A549 (cell line): Measurements from ENCODE around the gene TRIM24.

Source experiments
- CEBPB ChIP-seq, 2 experiments: fragments of >200 bp in 1 of 2; sonication (Bioruptor Twin) in 1 of 2; formaldehyde crosslinking in 1 of 2; IDR thresholded peaks; 2 replicates each; pipeline ENCODE4 v1.6.1; 2012 to 2016
- FOSL2 ChIP-seq, 2 experiments: fragments of 450-650 bp in 1 of 2; fragments of >200 bp in 1 of 2; sonication (Bioruptor Twin) in 1 of 2; formaldehyde crosslinking; IDR thresholded peaks; 2 replicates each; pipeline versions ENCODE4 v1.5.0 to v1.6.1; 2016 to 2020; ENCODE audit warnings: mild to moderate bottlenecking in 1 of 2, moderate library complexity in 1 of 2
- MAZ ChIP-seq: fragments of 150-350 bp; IDR thresholded peaks from 2 replicates; pipeline ENCODE4 v1.6.1; 2014; ENCODE audit warnings: antibody characterized with exemption, low read depth, low read length, borderline replicate concordance
- PHF8 ChIP-seq: fragments of 200-600 bp; sonication (generic); IDR thresholded peaks from 2 replicates; pipeline ENCODE4 v1.6.1; 2016; ENCODE audit warnings: low read depth, mild to moderate bottlenecking, antibody characterized with exemption, moderate library complexity, borderline replicate concordance
- POLR2A ChIP-seq: IDR thresholded peaks from 2 replicates; pipeline ENCODE4 v1.6.1; 2012; ENCODE audit warnings: mild to moderate bottlenecking, low read length
- ZC3H11A ChIP-seq: fragments of 450-650 bp; IDR thresholded peaks from 2 replicates; pipeline ENCODE4 v1.6.1; 2014; ENCODE audit warnings: antibody characterized with exemption, mild to moderate bottlenecking
- TF ChIP-seq, protein P1 (sequence below): fragments of >200 bp; sonication (Bioruptor Twin); formaldehyde crosslinking; IDR thresholded peaks from 3 replicates; pipeline ENCODE4 v1.5.1; 2016
- TF ChIP-seq, protein P2 (sequence below): IDR thresholded peaks from 2 replicates; pipeline ENCODE4 v1.6.1; 2012
- TF ChIP-seq, protein P3 (sequence below): fragments of 200-600 bp; sonication (generic); IDR thresholded peaks from 2 replicates; pipeline ENCODE4 v1.6.1; 2016; ENCODE audit warnings: antibody characterized with exemption, mild to moderate bottlenecking, moderate library complexity

DNA sequence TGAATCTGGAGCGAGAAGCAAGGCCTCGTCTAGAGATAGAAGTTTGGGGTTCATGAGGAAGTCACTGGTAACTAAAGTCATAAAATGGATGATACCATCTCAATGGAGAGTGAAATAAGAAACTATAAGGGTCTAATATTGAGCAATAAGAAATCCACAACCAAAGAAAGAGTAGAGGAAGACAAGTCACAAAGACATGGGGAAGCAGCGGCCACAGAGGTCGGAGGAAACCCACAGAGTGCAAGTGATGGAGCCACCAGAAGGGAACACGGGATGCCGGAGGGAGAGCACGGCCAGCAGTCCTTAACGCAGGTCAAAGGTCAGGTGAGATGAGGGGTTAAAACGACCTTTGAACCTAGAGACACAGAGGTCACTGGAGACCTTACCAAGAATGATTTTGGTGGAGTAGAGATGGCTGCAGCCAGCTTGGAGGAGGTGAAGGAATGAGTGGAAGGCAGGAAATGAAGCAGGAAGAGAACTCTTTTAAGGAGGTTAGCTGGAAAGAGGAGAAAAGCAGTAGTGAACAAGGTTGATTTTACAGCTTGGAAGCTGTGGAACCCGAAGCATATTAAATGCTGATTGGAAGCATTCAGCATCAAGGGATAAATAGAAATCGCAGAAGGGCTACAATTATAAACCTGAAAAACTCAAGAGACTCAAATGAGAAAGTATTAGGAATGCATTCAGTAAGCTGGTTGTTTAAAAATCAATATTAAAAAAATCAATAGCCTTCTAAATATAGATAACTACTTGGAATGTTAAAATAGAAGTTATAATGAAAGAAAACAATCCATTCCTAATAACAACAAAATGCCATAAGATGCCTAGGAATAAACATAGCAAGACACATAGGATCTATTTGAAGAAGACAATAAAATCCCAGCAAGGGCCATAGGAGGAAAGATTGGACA is 147.4 kb downstream of the TRIM24 start:
- TF ChIP-seq ZC3H11A (no peak), FOSL2 (IDR thresholded peaks at IDR 0.05) (no peak), FOSL2 (CRISPR knock-in tag; IDR thresholded peaks at IDR 0.05) (no peak), MAZ (no peak), PHF8 (no peak), POLR2A (no peak), CEBPB (IDR thresholded peaks at IDR 0.05) (no peak)
- TF ChIP-seq, protein P1, sequence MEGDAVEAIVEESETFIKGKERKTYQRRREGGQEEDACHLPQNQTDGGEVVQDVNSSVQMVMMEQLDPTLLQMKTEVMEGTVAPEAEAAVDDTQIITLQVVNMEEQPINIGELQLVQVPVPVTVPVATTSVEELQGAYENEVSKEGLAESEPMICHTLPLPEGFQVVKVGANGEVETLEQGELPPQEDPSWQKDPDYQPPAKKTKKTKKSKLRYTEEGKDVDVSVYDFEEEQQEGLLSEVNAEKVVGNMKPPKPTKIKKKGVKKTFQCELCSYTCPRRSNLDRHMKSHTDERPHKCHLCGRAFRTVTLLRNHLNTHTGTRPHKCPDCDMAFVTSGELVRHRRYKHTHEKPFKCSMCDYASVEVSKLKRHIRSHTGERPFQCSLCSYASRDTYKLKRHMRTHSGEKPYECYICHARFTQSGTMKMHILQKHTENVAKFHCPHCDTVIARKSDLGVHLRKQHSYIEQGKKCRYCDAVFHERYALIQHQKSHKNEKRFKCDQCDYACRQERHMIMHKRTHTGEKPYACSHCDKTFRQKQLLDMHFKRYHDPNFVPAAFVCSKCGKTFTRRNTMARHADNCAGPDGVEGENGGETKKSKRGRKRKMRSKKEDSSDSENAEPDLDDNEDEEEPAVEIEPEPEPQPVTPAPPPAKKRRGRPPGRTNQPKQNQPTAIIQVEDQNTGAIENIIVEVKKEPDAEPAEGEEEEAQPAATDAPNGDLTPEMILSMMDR = no peak
- TF ChIP-seq, protein P2, sequence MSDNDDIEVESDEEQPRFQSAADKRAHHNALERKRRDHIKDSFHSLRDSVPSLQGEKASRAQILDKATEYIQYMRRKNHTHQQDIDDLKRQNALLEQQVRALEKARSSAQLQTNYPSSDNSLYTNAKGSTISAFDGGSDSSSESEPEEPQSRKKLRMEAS = no peak
- TF ChIP-seq, protein P3, sequence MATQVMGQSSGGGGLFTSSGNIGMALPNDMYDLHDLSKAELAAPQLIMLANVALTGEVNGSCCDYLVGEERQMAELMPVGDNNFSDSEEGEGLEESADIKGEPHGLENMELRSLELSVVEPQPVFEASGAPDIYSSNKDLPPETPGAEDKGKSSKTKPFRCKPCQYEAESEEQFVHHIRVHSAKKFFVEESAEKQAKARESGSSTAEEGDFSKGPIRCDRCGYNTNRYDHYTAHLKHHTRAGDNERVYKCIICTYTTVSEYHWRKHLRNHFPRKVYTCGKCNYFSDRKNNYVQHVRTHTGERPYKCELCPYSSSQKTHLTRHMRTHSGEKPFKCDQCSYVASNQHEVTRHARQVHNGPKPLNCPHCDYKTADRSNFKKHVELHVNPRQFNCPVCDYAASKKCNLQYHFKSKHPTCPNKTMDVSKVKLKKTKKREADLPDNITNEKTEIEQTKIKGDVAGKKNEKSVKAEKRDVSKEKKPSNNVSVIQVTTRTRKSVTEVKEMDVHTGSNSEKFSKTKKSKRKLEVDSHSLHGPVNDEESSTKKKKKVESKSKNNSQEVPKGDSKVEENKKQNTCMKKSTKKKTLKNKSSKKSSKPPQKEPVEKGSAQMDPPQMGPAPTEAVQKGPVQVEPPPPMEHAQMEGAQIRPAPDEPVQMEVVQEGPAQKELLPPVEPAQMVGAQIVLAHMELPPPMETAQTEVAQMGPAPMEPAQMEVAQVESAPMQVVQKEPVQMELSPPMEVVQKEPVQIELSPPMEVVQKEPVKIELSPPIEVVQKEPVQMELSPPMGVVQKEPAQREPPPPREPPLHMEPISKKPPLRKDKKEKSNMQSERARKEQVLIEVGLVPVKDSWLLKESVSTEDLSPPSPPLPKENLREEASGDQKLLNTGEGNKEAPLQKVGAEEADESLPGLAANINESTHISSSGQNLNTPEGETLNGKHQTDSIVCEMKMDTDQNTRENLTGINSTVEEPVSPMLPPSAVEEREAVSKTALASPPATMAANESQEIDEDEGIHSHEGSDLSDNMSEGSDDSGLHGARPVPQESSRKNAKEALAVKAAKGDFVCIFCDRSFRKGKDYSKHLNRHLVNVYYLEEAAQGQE = no peak
